GM19239 (cell line): Measurements from ENCODE around the gene TMEM225B.
"Not testable (repeated sequence)": the region's sequence is repeated elsewhere in the genome, so short reads cannot be mapped to it uniquely, and the experiment has no call there.

Experiments
- DNase-seq: peaks from one replicate; pipeline ENCODE4 v3.0.0; 2011; ENCODE audit warnings: low spot score; ENCODE audit not compliant: insufficient read length
- FAIRE-seq: peaks from 2 replicates; lab custom pipeline; 2011; peaks lifted over from hg19 to GRCh38; lab: Jason Lieb, UNC

Gene TMEM225B

GRCh38 chr7:99576251-99576650 is 21.8 kb upstream of the TMEM225B start:
- no peak for FAIRE-seq
- no peak for DNase-seq

GRCh38 chr7:99579281-99579955 is 18.6 kb upstream of the TMEM225B start:
- FAIRE-seq (no peak), DNase-seq (no peak)

DNA sequence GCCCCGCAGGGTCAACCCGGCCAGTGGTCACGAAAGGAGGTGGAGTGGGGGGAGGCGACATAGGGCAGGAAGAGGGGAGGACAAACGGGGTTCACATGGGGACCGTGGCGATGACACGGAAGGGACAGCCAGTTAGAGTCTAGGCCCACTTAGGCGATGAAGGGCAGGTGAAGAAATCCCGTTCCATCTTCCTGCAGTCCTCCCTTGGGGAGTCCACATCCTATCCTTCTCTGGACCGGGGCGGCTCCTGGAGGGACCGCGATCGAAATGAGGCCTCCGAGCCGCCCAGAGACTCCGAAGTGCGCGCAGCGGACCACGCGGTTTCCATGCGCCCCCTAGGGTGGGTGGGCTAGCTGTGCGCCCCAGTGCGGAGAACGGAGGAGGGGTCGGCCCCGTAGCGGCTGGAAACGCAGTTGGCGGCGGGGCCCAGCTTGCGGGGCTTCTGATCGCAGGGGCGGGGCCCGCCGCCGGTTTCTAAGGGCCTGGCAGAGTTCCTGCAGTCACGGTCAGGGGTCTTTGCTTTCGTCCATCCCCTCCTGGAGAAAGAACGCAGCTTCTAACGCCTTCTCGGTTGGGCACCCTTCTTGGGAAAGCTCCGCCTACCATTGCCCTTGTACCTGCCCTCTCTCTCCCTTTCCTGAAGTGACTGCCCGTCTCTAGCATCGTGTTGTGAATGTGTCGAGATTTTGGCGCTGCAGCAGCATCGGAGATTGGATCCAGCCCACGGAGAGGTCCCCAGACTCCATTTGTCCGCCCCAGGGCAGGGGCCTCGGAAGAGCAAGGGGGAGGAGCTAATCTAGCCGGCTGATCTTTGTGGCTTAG is 17.9 kb upstream of the TMEM225B start:
- FAIRE-seq, result no peak
- DNase-seq, result no peak

DNA sequence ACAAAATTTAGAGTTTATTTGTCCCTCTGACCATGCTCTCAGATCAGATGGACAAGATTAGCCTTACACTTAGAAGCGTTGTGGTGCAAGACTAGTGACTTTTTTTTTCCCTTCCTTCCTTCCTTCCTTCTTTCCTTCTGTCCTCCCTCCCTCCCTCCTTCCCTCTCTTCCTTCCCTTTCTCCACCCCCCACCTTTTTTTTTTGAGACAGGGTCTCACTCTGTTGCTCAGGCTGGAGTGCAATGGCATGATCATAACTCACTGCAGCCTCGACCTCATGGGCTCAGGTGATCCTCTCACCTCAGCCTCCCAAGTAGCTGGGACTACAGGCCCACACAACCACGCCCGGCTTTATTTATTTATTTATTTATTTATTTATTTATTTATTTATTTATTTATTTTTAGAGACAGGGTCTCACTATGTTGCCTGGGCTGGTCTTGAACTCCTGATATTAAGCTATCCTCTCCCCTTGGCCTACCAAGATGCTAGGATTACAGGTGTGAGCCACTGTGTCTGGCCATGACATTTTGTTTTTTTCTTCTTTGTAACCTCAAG is 17.2 kb upstream of the TMEM225B start:
- DNase-seq, FAIRE-seq: not testable (repeated sequence)

- DNase-seq (no peak), FAIRE-seq (no peak)
Measured at GRCh38 chr7:99588868-99589267, 9.2 kb upstream of the TMEM225B start.

- DNase-seq, result no peak
- no peak for FAIRE-seq
Measured at GRCh38 chr7:99594948-99595745, 2.9 kb upstream of the TMEM225B start.

DNA sequence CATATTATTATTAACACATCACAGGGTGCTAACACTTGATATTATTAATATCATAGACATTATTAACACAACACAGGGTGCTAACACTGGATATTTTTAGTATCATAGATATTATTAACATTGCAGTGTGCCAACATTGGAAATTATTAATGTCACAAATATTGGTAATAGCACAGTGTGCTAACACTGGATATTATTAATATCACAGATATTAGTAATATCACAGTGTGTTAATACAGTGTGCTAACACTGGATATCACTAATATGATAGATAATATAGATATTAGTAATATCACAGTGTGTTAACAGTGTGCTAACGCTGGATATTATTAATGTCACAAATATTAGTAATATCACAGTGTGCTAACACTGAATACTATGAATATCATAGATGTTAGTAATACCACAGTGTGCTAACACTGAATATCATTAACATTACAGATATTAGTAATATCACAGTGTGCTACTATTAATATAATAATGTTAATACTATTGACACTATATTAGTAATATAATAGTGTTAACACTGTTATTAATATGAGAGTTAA is 1.6 kb upstream of the TMEM225B start:
- FAIRE-seq (no peak), DNase-seq (no peak)

- no peak for DNase-seq
- no peak for FAIRE-seq
Measured at GRCh38 chr7:99599836-99600235, 1.8 kb downstream of the TMEM225B start.

- no peak for DNase-seq
- FAIRE-seq, result no peak
Measured at GRCh38 chr7:99601656-99602310, 3.7 kb downstream of the TMEM225B start.

- FAIRE-seq, result no peak
Measured at GRCh38 chr7:99605527-99605926, 7.5 kb downstream of the TMEM225B start.

DNA sequence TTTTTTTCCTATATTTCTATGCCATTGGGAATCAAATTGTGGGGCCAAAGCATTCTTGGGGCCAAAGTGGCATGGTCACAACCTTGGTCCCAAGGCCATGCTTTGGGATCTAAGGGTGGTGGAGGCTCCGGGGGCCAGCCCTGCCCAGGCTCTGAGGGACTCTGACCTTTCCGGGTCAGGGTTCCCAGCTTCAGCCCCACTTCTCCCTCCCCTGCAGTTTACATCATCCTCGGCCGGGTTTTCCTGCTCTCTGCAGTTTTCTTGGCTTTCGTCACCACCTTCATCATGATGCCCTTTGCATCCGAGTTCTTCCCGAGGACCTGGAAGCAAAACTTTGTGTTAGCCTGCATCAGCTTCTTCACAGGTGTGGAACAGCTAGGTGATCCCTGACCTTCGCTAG is 8.5 kb downstream of the TMEM225B start:
- DNase-seq (no peak), FAIRE-seq (no peak)

More at GRCh38 chr7:99605527-99605926, 7.5 kb downstream of the TMEM225B start:
- no peak for DNase-seq

DNA sequence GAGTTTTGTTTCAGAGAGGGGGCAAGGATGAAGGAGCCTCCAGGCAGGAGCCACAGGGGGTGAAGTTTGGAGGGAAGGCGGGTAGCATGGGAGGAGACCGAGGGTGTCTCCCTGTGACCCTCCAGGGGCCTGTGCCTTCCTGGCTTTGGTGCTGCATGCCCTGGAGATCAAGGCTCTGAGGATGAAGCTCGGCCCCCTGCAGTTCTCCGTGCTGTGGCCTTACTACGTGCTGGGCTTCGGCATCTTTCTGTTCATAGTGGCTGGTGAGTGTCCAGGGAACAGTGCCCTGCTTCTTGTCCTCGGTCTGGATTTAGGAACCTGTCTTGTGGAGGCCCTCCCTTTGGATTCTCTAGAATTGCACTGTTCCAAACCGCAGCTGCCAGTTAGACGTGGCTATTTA is 9.5 kb downstream of the TMEM225B start:
- FAIRE-seq (no peak), DNase-seq (no peak)

- no peak for DNase-seq
- no peak for FAIRE-seq
Measured at GRCh38 chr7:99614495-99614894, 16.4 kb downstream of the TMEM225B start.

- DNase-seq, result no peak
- no peak for FAIRE-seq
Measured at GRCh38 chr7:99615989-99616358, 17.9 kb downstream of the TMEM225B start.

GRCh38 chr7:99616359-99617191 is 18.5 kb downstream of the TMEM225B start, which contains the start of gene ZSCAN25:
Gene ZSCAN25, plus strand, starts transcription at chr7:99616946. Its CDS starts 2,661 bp downstream, at chr7:99619607.
- DNase-seq (peak; percentile 94), FAIRE-seq (peak; percentile 97)

DNA sequence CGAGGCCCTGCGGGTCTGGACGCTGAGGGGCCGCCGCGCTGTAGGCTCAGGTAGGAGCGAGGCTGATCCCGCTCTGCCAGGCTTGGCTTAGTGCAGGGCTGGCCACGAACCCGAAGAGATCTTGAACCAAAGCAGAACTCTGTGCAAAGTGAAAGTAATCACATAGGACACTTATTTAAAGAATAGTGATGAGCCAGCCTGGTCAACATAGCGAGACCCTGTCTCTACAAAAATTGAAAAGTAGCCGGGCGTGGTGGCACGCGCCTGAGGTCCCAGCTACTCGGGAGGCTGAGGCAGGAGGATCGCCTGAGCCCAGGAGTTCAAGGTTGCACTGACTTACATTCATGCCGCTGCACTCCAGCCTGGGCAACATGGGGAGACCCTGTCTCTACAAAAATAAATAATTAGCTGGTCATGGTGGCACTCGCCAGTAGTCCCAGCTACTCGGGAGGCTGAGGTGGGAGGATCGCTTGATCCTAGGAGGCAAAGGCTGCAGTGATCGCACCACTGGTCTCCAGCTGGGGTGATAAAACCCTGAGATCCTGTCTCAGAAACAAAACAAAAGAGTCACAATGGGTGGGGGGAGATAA is 19.2 kb downstream of the TMEM225B start:
- FAIRE-seq (no peak), DNase-seq (no peak)

GRCh38 chr7:99618726-99619125 is 20.7 kb downstream of the TMEM225B start:
- no peak for FAIRE-seq
- no peak for DNase-seq

DNA sequence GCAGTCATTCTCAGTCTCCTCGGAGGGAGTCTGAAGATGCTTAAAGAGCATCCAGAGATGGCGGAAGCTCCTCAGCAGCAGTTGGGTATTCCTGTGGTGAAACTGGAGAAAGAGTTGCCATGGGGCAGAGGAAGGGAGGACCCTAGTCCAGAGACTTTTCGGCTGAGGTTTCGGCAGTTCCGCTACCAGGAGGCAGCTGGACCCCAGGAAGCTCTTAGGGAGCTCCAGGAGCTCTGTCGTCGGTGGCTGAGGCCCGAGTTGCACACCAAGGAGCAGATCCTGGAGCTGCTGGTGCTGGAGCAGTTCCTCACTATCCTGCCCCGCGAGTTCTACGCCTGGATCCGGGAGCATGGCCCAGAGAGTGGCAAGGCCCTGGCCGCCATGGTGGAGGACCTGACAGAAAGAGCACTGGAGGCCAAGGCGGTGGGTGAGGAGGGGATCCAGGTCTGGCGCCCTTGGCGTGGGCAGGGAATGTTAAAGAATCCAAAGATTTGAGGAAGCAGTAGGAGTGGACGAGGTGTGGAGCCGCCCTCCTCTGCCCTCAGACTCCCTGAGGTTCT is 21.6 kb downstream of the TMEM225B start:
- no peak for FAIRE-seq
- no peak for DNase-seq
